A549 (cell line): ENCODE results near the gene PTGFRN. TPM values are rescaled to one million over a fixed set of nuclear protein-coding genes. Genes with fewer than 3 reads are reported as not detected.

Experiments
- ATAC-seq, 2 experiments: fragments of 200-7000 bp in 1 of 2; fragments of >200 bp in 1 of 2; cut with Nextera tagmentation in 1 of 2; cut with Tn5 transposase in 1 of 2; 3 replicates each; pipeline versions ENCODE4 v1.8.0 to v1.9.1; 2018 to 2020; ENCODE audit warnings: mild to moderate bottlenecking in 1 of 2, moderate library complexity in 1 of 2
- CTCF ChIA-PET: fragments of 300-600 bp; sonication (Branson Sonifier 250); formaldehyde crosslinking; extraction: SDS; loops from one replicate; lab custom pipeline; 2021; ENCODE audit warnings: antibody characterized with exemption, inconsistent platforms; lab: Yijun Ruan, JAX
- POLR2A ChIA-PET: fragments of 350-600 bp; formaldehyde crosslinking; extraction: SDS; loops from one replicate; lab custom pipeline; 2021; ENCODE audit warnings: antibody characterized with exemption, inconsistent platforms; lab: Yijun Ruan, JAX
- DNase-seq, 2 experiments: peaks; one replicate each; pipeline versions ENCODE4 v3.0.0 to v3.0.0-alpha.2; 2011 to 2016; ENCODE audit warnings: low read depth in 1 of 2, low spot score in 1 of 2
- FAIRE-seq: peaks from 2 replicates; lab custom pipeline; 2011; peaks lifted over from hg19 to GRCh38; lab: Jason Lieb, UNC
- H3K27ac ChIP-seq, 2 experiments: fragments of >200 bp; sonication (Bioruptor Twin); formaldehyde crosslinking; 3 replicates each; pipeline ENCODE4 v1.5.1; 2016 to 2017
- H3K4me1 ChIP-seq: fragments of >200 bp; sonication (Bioruptor Twin); formaldehyde crosslinking; 3 replicates; pipeline ENCODE4 v1.6.1; 2016
- H3K4me2 ChIP-seq: fragments of >200 bp; sonication (Bioruptor Twin); formaldehyde crosslinking; 3 replicates; pipeline ENCODE4 v1.6.1; 2016
- H3K4me3 ChIP-seq: fragments of >200 bp; sonication (Bioruptor Twin); formaldehyde crosslinking; 3 replicates; pipeline ENCODE4 v1.5.1; 2016
- H3K9me3 ChIP-seq: fragments of >200 bp; sonication (Bioruptor Twin); formaldehyde crosslinking; 3 replicates; pipeline ENCODE4 v1.6.1; 2016
- ATOH8 ChIP-seq: fragments of 250-450 bp; sonication (Bioruptor Pico); IDR thresholded peaks from 2 replicates; pipeline ENCODE4 v1.5.0; 2020; ENCODE audit warnings: low read depth, mild to moderate bottlenecking, moderate library complexity
- BHLHE40 ChIP-seq: IDR thresholded peaks from 2 replicates; pipeline ENCODE4 v1.6.1; 2012; ENCODE audit warnings: low read depth, low read length, inconsistent platforms
- CEBPB ChIP-seq, 2 experiments: fragments of >200 bp in 1 of 2; sonication (Bioruptor Twin) in 1 of 2; formaldehyde crosslinking in 1 of 2; IDR thresholded peaks; 2 replicates each; pipeline ENCODE4 v1.6.1; 2012 to 2016
- CHD2 ChIP-seq: fragments of 150-350 bp; IDR thresholded peaks from 2 replicates; pipeline ENCODE4 v1.6.1; 2014; ENCODE audit warnings: low read length; ENCODE audit not compliant: partially characterized antibody
- FOXS1 ChIP-seq: fragments of 250-450 bp; sonication (Bioruptor Pico); IDR thresholded peaks from 2 replicates; pipeline ENCODE4 v1.5.0; 2020; ENCODE audit warnings: mild to moderate bottlenecking, moderate library complexity
- GATA3 ChIP-seq: IDR thresholded peaks from 2 replicates; pipeline ENCODE4 v1.6.1; 2012; ENCODE audit warnings: borderline replicate concordance
- MAX ChIP-seq: IDR thresholded peaks from 2 replicates; pipeline ENCODE4 v1.6.1; 2012
- NPAS2 ChIP-seq: fragments of 250-450 bp; sonication (Bioruptor Pico); IDR thresholded peaks from 2 replicates; pipeline ENCODE4 v1.8.0; 2022; ENCODE audit warnings: mild to moderate bottlenecking, moderate library complexity, borderline replicate concordance
- NR3C1 ChIP-seq: fragments of >200 bp; sonication (Bioruptor Twin); formaldehyde crosslinking; IDR thresholded peaks from 3 replicates; pipeline ENCODE4 v1.6.1; 2017
- PHF8 ChIP-seq: fragments of 200-600 bp; sonication (generic); IDR thresholded peaks from 2 replicates; pipeline ENCODE4 v1.6.1; 2016; ENCODE audit warnings: low read depth, mild to moderate bottlenecking, antibody characterized with exemption, moderate library complexity, borderline replicate concordance
- RAD21 ChIP-seq, 2 experiments: fragments of >200 bp in 1 of 2; sonication (Bioruptor Twin) in 1 of 2; formaldehyde crosslinking in 1 of 2; IDR thresholded peaks in 1 of 2; conservative IDR thresholded peaks in 1 of 2; 2 replicates in 1 of 2; 3 replicates in 1 of 2; pipeline ENCODE4 v1.6.1; 2012 to 2018; ENCODE audit warnings: inconsistent platforms in 1 of 2
- TFCP2L1 ChIP-seq: fragments of 250-450 bp; sonication (Bioruptor Pico); IDR thresholded peaks from 2 replicates; pipeline ENCODE4 v1.5.0; 2021; ENCODE audit warnings: mild to moderate bottlenecking
- ZNF302 ChIP-seq: fragments of 250-450 bp; sonication (Bioruptor Pico); IDR thresholded peaks from 2 replicates; pipeline ENCODE4 v1.9.0; 2021; ENCODE audit warnings: inconsistent platforms, mild to moderate bottlenecking, moderate library complexity
- WGBS: methylation state at CpG from one replicate; pipeline ENCODE4 v1.1.6; 2017; ENCODE audit errors: missing lambda C conversion rate; 5-methylcytosine and 5-hydroxymethylcytosine counted together
- polyA plus RNA-seq, 4 experiments: library from polyadenylated mRNA; depleted of rRNA in 3 of 4; stranded (reverse); fragments of >200 nt; fragmentation: RNase III in 1 of 4; extraction: RNeasy Plus Mini Kit Qiagen cat#74134 plus additional on column Dnase treatment in 1 of 4; gene quantifications; 2 replicates in 3 of 4; 3 replicates in 1 of 4; pipeline ENCODE4 v1.2.3, GENCODE V29; 2011 to 2017
- TF ChIP-seq, protein P1 (sequence below): fragments of 150-350 bp; IDR thresholded peaks from 2 replicates; pipeline ENCODE4 v1.6.1; 2014; ENCODE audit warnings: low read depth, mild to moderate bottlenecking, low read length
- TF ChIP-seq, protein P2 (sequence below): fragments of 450-650 bp; IDR thresholded peaks from 2 replicates; pipeline ENCODE4 v1.6.1; 2014; ENCODE audit warnings: antibody characterized with exemption
- TF ChIP-seq, protein P3 (sequence below): fragments of 250-450 bp; sonication (Bioruptor Pico); IDR thresholded peaks from 2 replicates; pipeline ENCODE4 v1.5.0; 2021; ENCODE audit warnings: mild to moderate bottlenecking, moderate library complexity, borderline replicate concordance
- TF ChIP-seq, protein P4 (sequence below): fragments of >200 bp; sonication (Bioruptor Twin); formaldehyde crosslinking; IDR thresholded peaks from 3 replicates; pipeline ENCODE4 v1.6.1; 2016
- TF ChIP-seq, protein P5 (sequence below): fragments of >200 bp; sonication (Bioruptor Twin); formaldehyde crosslinking; IDR thresholded peaks from 3 replicates; pipeline ENCODE4 v1.5.1; 2016

Gene PTGFRN
- polyA plus RNA-seq, 2 of the 4 experiments (the other 2 are of a cell fraction) = 17.4 to 39.0 TPM

DNA sequence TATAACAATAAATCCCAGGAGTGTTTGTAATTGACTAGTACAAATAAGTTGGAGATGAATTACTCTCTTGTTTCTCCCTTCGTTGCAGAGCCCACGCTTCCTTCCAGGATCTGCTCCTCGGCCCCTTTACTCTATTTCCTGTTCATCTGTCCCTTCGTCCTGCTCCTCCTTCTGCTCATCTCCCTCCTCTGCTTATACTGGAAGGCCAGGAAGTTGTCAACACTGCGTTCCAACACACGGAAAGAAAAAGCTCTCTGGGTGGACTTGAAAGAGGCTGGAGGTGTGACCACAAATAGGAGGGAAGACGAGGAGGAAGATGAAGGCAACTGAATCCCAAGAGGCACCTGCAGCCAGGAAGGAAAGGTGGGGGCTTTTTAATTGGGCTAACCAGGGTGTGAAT is 124.1 kb downstream of the PTGFRN start (continued):
- TF ChIP-seq, protein P1, sequence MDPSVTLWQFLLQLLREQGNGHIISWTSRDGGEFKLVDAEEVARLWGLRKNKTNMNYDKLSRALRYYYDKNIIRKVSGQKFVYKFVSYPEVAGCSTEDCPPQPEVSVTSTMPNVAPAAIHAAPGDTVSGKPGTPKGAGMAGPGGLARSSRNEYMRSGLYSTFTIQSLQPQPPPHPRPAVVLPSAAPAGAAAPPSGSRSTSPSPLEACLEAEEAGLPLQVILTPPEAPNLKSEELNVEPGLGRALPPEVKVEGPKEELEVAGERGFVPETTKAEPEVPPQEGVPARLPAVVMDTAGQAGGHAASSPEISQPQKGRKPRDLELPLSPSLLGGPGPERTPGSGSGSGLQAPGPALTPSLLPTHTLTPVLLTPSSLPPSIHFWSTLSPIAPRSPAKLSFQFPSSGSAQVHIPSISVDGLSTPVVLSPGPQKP = no peak
- TF ChIP-seq BHLHE40 = no peak
- TF ChIP-seq TFCP2L1 (CRISPR knock-in tag) = no peak
- TF ChIP-seq RAD21 (conservative IDR thresholded peaks at IDR 0.05 in 1 of 2, IDR thresholded peaks at IDR 0.05 in 1 of 2) = no peak
- TF ChIP-seq, all 56 proteins: peak for 0

GRCh38 chr1:117034791-117035290 is 125.1 kb downstream of the PTGFRN start:
- Histone ChIP-seq H3K9me3 (no peaks in the 10 kb centered on the region), H3K4me2 (no peak overlapping the region), H3K4me3 (no peak overlapping the region), H3K4me1 (no peaks in the 10 kb centered on the region), H3K27ac (no peak overlapping the region)
- ATAC-seq = no peak
- FAIRE-seq = no peak
- ChIA-PET POLR2A (no interaction called here), CTCF (interaction anchor here (0.7 kb wide), 1 partner anchor 307 kb away, joined by 4 read pairs; no protein-coding TSS in a partner anchor)
- 84% methylated on average over 7 of the region's 7 CpGs for WGBS
- TF ChIP-seq CHD2 (no peak), NPAS2 (CRISPR knock-in tag) (no peak), FOXS1 (CRISPR knock-in tag) (no peak), MAX (no peak), PHF8 (no peak), ATOH8 (no peak), CEBPB (IDR thresholded peaks at IDR 0.05) (no peak), NR3C1 (no peak), BHLHE40 (no peak), GATA3 (no peak), ZNF302 (CRISPR knock-in tag) (no peak)
- TF ChIP-seq, protein P2, sequence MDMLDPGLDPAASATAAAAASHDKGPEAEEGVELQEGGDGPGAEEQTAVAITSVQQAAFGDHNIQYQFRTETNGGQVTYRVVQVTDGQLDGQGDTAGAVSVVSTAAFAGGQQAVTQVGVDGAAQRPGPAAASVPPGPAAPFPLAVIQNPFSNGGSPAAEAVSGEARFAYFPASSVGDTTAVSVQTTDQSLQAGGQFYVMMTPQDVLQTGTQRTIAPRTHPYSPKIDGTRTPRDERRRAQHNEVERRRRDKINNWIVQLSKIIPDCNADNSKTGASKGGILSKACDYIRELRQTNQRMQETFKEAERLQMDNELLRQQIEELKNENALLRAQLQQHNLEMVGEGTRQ = no peak
- TF ChIP-seq, protein P3, sequence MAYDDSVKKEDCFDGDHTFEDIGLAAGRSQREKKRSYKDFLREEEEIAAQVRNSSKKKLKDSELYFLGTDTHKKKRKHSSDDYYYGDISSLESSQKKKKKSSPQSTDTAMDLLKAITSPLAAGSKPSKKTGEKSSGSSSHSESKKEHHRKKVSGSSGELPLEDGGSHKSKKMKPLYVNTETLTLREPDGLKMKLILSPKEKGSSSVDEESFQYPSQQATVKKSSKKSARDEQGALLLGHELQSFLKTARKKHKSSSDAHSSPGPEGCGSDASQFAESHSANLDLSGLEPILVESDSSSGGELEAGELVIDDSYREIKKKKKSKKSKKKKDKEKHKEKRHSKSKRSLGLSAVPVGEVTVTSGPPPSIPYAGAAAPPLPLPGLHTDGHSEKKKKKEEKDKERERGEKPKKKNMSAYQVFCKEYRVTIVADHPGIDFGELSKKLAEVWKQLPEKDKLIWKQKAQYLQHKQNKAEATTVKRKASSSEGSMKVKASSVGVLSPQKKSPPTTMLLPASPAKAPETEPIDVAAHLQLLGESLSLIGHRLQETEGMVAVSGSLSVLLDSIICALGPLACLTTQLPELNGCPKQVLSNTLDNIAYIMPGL = no peak
- TF ChIP-seq, protein P4, sequence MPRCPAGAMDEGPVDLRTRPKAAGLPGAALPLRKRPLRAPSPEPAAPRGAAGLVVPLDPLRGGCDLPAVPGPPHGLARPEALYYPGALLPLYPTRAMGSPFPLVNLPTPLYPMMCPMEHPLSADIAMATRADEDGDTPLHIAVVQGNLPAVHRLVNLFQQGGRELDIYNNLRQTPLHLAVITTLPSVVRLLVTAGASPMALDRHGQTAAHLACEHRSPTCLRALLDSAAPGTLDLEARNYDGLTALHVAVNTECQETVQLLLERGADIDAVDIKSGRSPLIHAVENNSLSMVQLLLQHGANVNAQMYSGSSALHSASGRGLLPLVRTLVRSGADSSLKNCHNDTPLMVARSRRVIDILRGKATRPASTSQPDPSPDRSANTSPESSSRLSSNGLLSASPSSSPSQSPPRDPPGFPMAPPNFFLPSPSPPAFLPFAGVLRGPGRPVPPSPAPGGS = no peak
- TF ChIP-seq, protein P5, sequence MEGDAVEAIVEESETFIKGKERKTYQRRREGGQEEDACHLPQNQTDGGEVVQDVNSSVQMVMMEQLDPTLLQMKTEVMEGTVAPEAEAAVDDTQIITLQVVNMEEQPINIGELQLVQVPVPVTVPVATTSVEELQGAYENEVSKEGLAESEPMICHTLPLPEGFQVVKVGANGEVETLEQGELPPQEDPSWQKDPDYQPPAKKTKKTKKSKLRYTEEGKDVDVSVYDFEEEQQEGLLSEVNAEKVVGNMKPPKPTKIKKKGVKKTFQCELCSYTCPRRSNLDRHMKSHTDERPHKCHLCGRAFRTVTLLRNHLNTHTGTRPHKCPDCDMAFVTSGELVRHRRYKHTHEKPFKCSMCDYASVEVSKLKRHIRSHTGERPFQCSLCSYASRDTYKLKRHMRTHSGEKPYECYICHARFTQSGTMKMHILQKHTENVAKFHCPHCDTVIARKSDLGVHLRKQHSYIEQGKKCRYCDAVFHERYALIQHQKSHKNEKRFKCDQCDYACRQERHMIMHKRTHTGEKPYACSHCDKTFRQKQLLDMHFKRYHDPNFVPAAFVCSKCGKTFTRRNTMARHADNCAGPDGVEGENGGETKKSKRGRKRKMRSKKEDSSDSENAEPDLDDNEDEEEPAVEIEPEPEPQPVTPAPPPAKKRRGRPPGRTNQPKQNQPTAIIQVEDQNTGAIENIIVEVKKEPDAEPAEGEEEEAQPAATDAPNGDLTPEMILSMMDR = no peak
- no peak for DNase-seq
